NK-92 treated with Interleukin-12 subunit alpha and Interleukin-12 subunit beta, amount 100 ng/mL, for 24 hours (cell line): ENCODE measurements around the gene ZNF74.
"Not testable (repeated sequence)": the region's sequence is repeated elsewhere in the genome, so short reads cannot be mapped to it uniquely, and the experiment has no call there.

Source experiments
- DNase-seq: peaks from one replicate; lab custom pipeline; 2025; lab: John Stamatoyannopoulos, UW

ZNF74 gene

DNA sequence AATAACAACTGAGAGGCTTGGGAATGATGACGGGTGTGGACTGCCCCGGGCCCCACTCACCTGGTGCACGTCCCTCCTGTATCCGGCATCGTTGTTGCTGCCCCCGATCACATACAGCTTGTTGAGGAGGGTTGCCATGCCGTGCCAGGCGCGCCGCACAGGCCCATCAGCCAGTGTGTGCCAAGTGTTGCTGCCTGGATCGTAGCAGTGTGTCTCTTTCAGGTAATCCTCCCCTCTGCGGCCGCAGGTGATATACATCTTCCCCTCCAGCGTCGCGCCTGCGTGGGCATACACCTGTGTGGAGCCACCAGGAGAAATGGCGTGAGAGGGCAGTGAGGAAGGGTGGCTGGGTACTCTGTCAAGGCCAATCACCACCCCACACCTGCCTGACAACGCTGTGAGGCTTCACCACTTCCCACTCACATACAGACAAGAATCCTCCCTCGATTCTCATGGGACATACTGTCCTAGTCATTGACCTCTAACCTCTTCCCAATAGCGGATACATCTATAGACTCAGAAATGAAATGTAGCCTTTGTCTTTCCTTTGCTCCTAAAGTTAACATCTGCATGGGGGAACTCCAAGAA, 52.5 kb downstream of the ZNF74 start:
- DNase-seq, result no peak

DNA sequence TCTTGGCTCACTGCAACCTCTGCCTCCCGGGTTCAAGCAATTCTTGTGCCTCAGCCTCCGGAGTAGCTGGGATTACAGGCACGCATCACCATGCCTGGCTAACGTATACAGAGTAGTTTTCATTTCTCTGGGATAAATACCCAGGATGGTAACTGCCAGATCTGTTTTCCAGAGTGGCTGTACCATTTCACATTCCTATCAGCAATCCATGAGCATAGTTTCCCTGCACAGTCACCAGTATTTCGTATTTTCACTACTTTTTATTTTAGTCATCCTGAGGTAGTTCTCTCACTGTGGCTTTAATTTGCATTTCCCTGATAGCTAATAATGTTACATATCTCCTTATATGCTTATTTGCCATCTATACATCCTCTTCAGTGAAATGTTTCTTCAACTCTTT, 54.7 kb downstream of the ZNF74 start:
- no peak for DNase-seq

DNA sequence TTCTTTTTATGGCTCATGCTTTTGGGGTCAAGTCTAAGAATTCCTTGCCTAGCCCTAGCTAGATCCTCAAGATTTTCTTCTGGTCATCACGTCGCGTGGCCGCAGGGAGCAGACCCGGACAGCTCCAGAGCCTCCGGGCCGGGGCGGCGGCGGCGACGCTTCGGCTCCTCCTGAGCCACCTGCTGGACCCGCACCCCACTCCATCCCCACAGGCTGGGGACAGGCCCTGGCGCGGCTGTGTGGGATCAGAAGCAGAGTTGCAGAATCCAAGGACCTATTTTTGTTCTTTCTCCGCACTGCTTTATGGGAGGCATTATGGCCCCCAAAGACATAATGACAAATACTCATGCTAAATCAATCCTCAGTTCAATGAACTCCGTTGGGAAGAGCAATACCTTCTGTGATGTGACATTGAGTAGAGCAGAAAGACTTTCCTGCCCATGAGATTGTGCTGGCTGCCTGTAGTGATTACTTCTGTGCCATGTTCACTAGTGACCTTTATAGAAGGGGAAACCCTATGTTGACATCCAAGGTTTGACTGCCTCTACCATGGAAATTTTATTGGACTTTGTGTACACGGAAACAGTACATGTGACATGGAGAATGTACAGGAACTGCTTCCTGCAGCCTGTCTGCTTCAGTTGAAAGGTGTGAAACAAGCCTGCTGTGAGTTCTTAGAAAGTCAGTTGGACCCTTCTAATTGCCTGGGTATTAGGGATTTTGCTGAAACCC, 56.0 kb downstream of the ZNF74 start:
- DNase-seq, result no peak

DNA sequence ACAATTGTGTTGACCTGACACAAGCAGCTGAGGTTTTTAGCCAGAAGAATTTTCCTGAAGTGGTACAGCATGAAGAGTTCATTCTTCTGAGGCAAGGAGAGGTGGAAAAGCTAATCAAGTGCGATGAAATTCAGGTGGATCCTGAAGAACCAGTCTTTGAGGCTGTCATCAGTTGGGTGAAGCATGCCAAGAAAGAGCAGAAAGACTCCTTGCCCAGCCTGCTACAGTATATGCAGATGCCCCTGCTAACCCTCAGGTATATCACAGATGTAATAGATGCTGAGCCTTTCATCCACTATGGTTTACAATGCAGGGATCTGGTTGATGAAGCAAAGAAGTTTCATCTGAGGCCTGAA, 56.6 kb downstream of the ZNF74 start:
- no peak for DNase-seq

DNA sequence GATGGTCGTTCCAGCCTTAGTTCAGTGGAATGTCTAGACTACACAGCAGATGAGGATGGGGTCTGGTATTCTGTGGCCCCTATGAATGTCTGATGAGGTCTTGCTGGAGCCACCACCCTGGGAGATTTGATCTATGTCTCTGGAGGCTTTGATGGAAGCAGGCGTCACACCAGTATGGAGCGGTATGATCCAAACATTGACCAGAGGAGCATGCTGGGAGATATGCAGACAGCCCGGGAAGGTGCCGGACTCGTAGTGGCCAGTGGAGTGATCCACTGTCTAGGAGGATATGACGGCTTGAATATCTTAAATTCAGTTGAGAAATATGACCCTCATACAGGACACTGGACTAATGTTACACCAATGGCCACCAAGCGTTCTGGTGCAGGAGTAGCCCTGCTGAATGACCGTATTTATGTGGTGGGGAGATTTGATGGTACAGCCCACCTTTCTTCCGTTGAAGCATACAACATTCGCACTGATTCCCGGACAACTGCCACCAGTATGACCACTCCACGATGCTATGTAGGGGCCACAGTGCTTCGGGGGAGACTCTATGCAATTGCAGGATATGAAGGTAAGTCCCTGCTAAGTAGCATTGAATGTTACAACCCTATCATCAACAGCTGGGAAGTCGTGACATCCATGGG, 57.3 kb downstream of the ZNF74 start:
- not testable (repeated sequence) for DNase-seq

DNA sequence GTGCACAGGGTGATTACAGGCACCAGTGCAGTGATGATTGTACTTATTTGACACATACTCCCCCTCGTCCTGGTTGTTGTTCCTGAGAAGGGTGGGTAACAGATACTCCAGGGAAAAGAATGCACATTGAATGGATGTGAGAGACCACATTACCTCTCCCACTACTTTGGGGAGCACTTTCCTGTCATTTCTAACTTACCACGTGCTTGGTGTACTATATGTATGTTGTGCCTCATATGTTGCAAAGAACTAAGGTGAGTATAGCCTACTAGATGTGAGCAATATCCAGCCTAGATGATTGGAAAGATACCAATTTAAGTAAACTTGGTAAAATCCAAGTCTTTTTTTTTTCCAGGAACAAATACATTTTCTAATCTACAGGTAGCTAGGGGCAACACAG, 58.0 kb downstream of the ZNF74 start:
- no peak for DNase-seq

DNA sequence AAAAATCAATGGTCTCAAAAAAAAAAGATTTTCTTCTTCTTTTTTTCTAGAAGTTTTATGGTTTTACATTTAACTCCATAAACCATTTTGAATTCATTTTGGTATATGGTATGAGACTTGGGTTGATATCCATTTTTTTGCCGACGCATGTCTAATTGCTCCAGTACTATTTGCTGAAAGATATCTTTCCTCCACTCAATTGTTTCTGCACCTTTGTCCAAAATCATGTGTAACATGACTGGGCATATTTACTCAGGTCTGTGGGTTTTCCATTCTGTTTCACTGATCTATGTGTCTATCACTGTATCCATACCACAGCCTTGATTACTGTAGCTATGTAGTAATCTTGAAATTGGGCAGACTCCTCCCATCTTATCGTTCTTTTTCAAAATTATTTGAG, 59.3 kb downstream of the ZNF74 start:
- no peak for DNase-seq

DNA sequence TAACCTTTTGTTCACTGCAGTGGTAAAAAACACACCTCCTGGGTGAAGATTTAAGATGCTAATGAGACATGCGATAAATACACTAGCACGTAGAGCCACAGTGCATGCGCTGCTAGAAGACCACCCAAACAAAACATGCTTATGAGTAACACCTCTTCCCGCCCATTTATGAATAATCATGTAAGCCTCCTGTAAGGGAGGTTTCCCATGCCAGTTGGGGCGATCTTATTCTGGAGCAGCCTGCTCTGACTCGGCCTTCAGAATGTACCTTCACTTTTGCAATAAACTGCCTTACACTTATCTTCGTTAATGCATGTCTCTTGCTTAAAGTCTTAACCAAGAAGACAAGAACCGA, 61.7 kb downstream of the ZNF74 start:
- DNase-seq, result no peak

DNA sequence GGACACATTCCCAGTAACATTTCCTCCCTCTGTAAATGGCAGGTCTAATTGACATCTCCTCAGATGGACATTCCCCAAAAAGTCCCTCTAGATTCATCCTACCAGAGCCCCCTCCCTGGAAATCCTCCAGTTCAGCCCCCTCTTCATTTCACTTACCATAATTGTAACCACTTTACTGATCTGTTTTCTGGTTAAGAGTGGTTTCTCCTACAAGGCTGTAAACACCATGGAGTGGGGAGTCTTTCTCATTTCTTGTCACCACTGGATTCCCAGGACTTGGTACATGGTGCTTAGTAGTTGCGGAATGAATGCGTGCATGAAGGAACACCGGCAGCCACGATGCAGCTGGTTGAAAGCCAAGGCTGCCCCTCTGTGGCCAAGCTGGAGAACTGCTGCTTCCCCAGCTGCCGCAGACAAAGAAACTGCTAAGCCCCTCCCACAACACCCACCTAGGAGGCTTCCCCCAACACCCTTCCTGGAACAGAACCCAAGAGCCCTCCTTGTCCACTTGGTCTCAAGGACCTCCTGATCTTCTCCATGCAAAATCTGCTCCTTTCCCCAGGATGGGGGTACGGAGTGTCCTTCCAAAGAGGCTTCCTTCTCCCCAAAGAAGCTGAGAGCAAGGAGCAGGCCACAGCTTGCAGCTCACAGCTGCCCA, 62.2 kb downstream of the ZNF74 start:
- no peak for DNase-seq

DNA sequence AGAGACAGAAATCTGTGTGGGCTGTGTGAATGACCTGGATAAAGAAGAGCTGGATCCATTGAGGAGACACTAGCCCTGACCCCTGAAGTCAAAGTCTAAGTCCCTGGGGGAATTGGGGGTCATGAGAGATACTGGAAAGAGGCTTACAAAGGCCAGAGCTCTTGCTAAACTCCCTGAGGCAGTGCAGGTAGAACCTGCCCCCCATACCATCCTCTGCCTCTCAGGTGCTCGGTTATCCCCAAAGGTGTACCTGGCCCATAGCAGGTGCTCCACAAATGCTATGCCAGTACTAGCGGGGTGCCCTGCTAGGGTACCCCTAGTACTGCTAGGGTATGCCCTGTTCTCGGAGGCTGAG, 62.7 kb downstream of the ZNF74 start:
- DNase-seq, result no peak

DNA sequence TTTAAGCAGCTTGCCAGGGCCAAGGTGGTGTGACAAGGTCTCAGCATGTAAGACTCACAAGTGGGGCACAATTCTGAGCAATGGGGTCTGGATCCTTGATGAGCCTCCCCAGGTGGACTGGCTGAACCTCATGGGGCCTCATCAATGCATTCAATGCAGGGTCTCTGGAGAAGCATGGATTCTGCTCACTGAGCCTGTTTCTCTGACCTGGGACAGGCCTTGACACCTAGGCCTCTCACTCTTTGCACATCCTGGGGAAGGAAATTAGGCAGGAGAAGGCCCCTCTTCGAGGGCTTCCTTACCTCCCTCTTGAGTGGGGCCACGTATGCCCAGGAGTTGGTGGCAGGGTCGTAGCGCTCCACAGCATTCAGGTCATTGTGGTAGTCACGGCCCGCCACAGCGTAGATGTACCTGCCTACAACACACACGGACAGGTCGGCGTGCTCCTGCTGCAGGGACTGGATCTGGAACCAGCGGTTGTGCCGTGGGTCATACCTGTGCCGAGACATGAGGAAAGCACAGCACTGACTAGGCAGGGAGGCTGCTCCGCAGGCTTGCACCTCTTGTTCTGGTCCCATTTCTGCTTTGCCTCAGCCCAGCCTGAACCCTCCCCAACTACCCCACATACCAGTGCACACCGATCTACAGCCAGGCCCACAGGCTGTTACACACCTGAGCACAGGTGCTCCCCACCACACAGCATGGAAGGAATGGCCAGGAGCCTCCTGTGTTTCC, 63.7 kb downstream of the ZNF74 start:
- DNase-seq, result no peak
